VCaP (cell line): ENCODE results near the gene XDH.
A peak's percentile ranks its signal among the peaks of the same experiment; 100 is the strongest.

ENCODE experiments used
- H3K27ac ChIP-seq: fragments of 450-650 bp; 2 replicates; pipeline ENCODE4 v1.5.1; 2017
- TF ChIP-seq, protein P1 (sequence below): fragments of 450-650 bp; conservative IDR thresholded peaks from 2 replicates; pipeline ENCODE4 v1.5.1; 2017; ENCODE audit warnings: mild to moderate bottlenecking, moderate library complexity

The XDH gene

GRCh38 chr2:31319406-31320175 lies 95.0 kb downstream of the XDH start:
- TF ChIP-seq, protein P1, sequence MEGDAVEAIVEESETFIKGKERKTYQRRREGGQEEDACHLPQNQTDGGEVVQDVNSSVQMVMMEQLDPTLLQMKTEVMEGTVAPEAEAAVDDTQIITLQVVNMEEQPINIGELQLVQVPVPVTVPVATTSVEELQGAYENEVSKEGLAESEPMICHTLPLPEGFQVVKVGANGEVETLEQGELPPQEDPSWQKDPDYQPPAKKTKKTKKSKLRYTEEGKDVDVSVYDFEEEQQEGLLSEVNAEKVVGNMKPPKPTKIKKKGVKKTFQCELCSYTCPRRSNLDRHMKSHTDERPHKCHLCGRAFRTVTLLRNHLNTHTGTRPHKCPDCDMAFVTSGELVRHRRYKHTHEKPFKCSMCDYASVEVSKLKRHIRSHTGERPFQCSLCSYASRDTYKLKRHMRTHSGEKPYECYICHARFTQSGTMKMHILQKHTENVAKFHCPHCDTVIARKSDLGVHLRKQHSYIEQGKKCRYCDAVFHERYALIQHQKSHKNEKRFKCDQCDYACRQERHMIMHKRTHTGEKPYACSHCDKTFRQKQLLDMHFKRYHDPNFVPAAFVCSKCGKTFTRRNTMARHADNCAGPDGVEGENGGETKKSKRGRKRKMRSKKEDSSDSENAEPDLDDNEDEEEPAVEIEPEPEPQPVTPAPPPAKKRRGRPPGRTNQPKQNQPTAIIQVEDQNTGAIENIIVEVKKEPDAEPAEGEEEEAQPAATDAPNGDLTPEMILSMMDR, result no peak
- peak overlapping the region; percentile 61 for H3K27ac ChIP-seq

- H3K27ac ChIP-seq, result peak overlapping the region; percentile 61
- TF ChIP-seq, protein P1, result no peak
Observed at GRCh38 chr2:31318361-31319336, 95.9 kb downstream of the XDH start.

DNA sequence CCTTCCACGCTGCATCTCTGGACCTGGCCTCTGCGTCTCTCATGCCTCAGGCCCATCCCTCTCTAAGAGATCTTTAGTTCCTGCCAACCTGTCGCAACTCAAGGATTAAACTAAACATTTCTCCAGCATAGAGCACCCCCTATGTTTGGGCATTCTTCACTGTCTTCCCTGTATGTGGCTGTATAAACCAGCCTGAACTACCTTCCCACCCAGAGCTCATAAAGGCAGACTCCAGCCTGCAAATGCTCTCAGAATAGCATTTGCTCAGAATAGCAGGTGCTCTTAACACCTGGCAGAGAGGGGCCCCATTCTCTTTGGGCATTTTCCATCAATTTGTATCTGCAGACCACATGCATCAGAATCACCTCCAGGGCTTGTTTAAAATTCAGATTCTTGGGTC lies 97.1 kb downstream of the XDH start:
- H3K27ac ChIP-seq, result no peak overlapping the region
- TF ChIP-seq, protein P1, result no peak

DNA sequence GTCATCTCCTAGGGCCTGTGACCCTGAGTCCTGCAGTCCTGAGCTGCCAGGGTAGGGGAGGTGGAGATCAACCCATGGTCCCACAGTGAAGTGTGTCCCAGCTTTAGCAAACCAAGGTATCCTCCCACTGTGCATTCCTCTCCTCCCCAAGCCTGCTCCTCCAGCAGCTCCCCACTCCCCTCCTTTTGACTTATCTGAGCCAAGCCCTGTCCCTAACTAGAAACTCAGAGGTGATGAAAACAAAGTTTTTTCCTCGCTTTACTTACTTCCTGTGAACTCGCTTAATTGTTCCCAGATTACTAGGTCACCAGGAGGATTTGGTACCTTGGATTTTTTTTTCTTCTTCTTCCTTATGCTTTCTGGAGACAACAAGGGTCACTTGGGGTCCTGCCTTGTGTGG lies 99.8 kb downstream of the XDH start:
- TF ChIP-seq, protein P1, result no peak
- H3K27ac ChIP-seq, result no peak overlapping the region

DNA sequence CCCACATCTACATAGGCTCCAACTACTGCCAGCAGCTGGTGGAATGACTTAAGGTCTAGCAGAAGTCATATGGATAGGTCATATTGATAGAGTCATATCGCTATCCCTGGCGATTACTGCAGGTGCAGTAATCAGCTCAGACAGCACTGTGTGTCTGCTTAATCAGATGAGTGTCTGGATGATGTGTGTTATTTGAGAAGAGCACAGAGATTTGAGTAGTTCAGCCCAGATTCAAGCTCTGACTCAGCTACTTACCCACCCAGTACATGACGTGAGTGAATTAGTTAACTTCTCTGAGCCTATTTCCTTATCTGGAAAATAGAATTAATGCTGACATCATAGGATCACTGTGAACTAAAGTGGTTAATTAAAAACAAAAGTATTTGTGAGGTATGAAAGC lies 101.6 kb downstream of the XDH start:
- H3K27ac ChIP-seq, result no peak overlapping the region
- TF ChIP-seq, protein P1, result no peak

- TF ChIP-seq, protein P1, result no peak
- H3K27ac ChIP-seq, result no peak overlapping the region
Observed at GRCh38 chr2:31304816-31305215, 109.7 kb downstream of the XDH start.

DNA sequence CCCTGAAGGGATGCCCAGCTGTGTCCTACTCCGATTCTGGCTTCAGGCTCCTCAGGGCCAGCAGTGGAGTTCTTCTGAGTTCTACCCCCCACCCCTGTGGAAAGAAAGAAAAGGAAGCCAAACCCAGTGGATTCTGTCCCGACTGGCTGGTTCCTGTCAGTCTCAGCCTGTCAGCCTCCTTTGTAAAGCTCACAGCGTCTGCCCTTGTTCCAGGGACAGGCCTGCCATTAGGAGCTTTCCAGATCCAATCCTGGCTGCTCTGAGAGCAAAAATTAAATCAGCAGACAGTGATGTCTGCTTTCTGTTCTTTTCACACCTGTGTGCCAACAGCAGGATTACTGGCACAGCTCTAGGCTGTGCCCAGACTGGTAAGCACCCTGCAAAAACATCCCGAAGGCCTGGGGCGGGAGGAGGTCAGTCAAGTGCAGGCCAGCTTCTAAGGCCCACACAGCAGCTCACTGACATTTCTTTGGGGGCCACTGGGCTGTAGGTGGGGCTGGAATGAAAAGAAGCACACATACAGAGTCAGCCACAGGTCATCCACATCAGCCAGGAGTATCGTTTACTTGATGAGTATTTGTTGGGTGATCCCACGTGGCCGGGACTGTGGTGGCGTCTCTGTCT lies 111.5 kb downstream of the XDH start:
- TF ChIP-seq, protein P1, result no peak
- H3K27ac ChIP-seq, result no peak overlapping the region
